HTR-8/SVneo (cell line): ENCODE measurements around the gene MIGA2.
"Not testable (repeated sequence)": the region's sequence is repeated elsewhere in the genome, so short reads cannot be mapped to it uniquely, and the experiment has no call there.

Experiments
- DNase-seq: peaks from one replicate; pipeline ENCODE4 v3.0.0; 2011; ENCODE audit warnings: low spot score, mixed read lengths; ENCODE audit not compliant: insufficient read length
- FAIRE-seq: peaks from 2 replicates; lab custom pipeline; 2011; peaks lifted over from hg19 to GRCh38; lab: Jason Lieb, UNC

Gene MIGA2

DNA sequence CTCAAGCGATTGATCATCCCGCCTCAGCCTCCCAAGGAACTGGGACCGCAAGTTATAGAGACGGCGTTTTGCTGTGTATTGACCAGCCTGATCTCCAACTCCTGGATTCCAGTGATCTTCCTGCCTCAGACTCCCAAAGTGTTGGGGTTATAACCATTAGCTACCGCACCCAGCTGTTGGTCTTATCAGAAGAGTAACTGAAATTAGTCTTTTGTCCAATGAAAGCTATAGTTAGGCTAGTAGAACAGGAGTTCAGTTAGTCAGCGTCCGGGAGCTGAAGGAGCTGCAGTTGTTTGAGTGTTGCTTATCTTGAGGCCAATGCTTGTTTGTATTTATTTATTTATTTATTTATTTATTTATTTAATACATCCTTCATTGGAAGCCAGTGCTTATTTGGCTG lies 3.2 kb upstream of the MIGA2 start:
- no peak for DNase-seq
- FAIRE-seq, result no peak

DNA sequence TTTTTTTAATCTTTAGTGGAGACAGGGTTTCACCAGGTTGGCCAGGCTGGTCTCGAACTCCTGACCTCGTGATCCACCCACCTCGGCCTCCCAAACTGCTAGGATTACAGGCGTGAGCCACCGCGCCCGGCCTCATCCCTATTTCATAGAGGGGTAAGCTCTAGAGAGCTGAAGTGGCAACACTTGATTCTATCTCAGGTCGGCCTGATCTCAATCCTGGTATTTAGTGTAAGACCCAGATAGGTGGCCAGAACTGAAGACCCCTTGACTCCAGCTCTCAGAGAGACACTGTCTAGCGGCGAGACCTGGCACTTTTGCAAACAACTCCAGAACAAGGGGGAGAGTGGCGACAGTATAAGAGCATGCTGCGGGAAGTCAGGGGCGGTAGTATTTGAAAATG lies 588 bp upstream of the MIGA2 start:
- not testable (repeated sequence) for FAIRE-seq, DNase-seq

- DNase-seq (no peak), FAIRE-seq (no peak)
Measured at GRCh38 chr9:129036923-129037766, 719 bp downstream of the MIGA2 start.

DNA sequence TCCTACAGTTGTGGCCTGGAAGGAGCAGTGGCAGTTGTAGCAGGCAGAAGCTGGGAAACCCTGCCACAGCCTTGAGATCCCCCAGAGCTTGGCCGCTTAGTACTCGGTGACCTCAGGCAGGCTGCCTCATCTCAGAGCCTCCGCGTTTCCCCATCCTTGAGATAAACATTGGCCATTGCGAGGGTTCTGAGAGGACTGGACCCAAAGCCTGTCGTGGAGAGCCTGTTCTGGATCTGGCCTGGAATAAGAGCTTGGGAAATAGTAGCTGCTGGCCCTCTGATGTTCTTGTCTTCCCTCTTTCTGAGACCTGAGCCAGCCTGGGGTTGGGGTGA lies 1.3 kb downstream of the MIGA2 start:
- DNase-seq (no peak), FAIRE-seq (no peak)

DNA sequence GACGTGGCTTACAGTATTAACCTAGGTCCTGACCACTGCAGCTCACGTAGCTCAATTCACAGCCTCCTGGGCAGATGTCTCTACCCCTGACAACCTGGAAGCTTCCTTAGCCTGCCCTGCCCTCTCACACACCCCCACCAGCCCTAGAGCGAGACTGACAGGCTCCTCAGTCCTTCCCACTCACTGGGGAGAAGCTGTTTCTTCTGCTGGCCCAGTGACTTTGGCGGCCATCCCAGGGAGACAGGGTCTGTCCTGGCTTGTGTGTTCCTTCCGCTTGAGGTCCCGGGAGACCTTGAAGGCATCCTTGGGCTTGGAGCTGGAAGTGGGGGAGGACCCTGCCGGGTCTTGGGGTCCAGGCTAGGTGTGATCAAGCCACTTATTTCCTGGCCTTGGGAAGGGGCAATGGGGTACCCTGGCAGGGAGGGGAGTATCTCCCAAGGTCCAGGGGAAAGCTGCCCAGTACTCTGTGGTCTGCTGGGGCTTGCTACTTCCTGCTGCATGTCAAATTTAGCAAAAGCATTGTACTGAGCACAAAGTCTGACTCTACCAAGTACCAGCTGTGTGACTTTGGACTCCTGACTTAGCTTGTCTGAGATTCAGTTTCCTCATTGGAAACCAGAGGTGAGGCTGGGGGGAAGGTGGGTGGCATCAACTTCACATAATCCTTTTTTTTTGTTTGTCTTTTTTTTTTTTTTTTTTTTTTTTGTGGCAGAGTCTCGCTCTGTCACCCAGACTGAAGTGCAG lies 1.9 kb downstream of the MIGA2 start:
- FAIRE-seq (no peak), DNase-seq (no peak)

DNA sequence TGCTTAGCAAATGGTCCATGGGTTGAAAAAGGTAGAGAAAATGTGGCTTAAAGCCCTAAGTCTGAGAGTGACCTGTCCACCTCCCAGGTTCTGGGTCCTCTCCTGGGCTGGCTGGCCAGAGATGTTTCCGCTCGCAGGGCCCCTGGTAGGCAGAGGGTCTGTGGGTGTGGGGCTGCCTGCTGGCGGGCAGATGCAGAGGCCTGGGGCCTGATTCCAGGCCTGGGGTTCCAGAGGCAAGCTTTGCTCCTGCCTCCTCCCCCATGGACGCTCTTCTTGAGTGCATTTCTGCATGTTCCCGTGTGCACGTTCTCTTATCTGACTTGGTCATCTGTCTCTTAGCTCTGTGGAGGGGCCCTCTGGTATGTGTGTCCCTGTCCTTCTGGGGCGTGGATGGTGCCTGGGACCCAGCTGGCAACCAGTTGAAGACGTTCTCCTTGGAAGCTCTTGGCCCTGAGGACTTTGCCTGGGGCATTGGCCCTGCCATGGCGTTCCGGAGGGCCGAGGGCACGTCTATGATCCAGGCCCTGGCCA lies 3.8 kb downstream of the MIGA2 start:
- DNase-seq (no peak), FAIRE-seq (no peak)

- FAIRE-seq, result no peak
- DNase-seq, result no peak
Measured at GRCh38 chr9:129042016-129042415, 5.6 kb downstream of the MIGA2 start.

GRCh38 chr9:129052592-129052991 lies 16.2 kb downstream of the MIGA2 start:
- FAIRE-seq, result no peak
- DNase-seq, result no peak

DNA sequence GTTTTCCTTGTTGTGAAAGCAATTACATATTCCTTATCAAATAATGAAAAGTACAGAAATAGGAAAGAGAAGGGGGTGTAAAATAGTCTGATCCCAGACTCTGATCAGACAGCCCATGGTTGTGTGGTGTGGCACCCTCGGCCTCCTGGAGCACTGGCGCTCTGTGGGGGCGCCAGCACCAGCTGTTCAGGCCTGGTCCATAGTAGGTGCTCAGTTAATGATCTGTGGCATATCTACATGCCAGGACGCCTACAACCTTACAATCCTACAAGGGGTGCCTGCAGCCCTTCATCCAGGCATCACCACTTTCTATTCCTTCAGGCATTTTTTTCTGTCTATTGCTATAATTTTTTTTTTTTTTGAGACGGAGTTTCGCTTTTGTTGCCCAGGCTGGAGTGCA lies 16.6 kb downstream of the MIGA2 start:
- DNase-seq (no peak), FAIRE-seq (no peak)

GRCh38 chr9:129054163-129054851 lies 17.9 kb downstream of the MIGA2 start:
- FAIRE-seq, result no peak
- no peak for DNase-seq

GRCh38 chr9:129058965-129059795 lies 22.8 kb downstream of the MIGA2 start:
- no peak for DNase-seq

DNA sequence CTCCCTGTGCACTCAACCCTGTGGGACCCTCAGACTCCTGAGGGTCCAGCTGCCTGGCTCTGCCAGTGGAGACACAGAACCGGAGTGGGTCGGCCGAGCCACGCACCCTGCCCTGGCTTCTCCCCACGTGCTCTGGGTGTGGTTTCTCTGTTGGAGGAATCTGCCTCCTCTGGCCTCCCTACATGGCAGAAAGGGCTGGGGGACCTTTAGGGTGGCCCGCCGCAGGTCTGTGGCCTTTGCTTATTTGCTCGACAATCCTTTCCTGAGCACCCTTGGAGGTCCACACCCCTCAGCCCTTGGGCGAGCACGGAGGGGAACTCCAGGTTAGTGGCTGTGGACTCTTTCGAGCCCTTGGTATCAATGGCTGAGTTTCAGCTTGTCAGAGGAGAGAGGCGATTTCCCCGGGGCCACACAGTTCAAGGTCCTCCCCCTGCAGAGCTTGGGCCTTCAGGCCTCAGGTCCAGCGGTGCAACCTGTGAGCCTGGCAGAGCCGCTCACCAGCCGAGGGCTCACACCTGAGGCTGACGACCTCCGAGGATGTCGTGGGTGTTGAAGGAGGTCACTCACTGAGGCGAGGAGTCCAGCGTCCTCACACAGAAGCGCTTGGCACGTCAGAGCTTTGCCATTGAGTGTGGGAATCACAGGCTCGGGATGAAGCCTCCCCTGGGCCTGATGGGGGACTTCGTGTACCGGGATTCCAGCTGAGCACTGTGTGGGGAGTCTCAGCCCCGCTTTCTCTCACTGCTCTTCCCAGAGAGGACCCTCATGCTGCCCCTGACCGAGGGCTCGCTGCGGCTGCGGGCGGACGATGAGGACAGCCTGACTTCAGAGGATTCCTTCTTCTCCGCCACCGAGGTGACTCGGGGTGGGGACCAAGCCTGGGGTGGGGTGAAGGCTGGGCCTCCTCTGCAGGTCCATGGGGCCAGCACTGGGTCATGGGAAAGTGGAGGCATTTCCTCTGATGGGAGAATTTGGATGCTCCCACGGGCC lies 23.7 kb downstream of the MIGA2 start:
- FAIRE-seq (no peak), DNase-seq (no peak)

More at GRCh38 chr9:129058965-129059795, 22.8 kb downstream of the MIGA2 start:
- no peak for FAIRE-seq

DNA sequence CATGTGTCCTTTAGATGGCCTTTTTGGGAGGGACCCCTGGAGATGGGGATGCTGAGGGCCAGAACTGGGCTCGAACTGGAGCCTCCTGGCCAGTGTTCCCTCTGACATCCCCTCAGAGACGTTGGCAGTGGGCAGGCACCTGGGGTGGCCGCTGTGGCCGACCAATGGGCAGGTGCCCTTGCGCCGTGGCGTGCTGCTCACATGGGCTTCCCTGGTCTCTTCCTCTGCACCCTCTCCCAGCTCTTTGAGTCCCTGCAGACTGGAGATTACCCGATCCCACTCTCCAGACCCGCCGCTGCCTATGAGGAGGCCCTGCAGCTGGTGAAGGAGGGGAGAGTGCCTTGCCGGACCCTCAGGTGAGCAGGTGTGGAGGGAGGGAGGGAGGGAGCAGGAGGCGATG lies 24.6 kb downstream of the MIGA2 start:
- DNase-seq, result no peak
- FAIRE-seq, result no peak

GRCh38 chr9:129063061-129063460 lies 26.6 kb downstream of the MIGA2 start:
- no peak for FAIRE-seq
- DNase-seq, result no peak

- DNase-seq (no peak), FAIRE-seq (no peak)
Measured at GRCh38 chr9:129064499-129064908, 28.1 kb downstream of the MIGA2 start.

DNA sequence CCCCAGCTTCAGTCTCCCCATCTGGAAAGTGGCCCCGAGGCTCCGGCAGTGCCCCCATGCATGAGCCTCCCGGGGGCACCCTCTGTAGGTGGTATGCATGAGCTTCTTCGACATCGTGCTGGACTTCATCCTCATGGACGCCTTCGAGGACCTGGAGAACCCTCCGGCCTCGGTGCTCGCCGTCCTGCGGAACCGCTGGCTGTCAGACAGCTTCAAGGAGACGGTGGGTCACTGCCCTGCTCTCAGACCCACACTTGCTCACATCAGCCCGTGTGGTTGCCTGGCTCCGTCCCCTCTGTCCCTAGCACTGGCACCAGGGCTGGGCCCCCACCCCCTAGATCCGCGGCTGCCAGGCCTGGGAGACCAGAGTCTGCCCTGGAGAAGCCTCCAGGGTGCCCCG lies 31.7 kb downstream of the MIGA2 start:
- no peak for FAIRE-seq
- no peak for DNase-seq

GRCh38 chr9:129068990-129069861 lies 32.8 kb downstream of the MIGA2 start:
- no peak for DNase-seq
- FAIRE-seq, result no peak
